HG02623 (cell line): ENCODE measurements around the gene BASP1.
"Not testable (repeated sequence)": the region's sequence is repeated elsewhere in the genome, so short reads cannot be mapped to it uniquely, and the experiment has no call there.

Experiments used
- ATAC-seq: cut with Tn5 transposase; IDR thresholded peaks from one replicate; pipeline ENCODE4 v1.9.1; 2021; ENCODE audit warnings: moderate library complexity; ENCODE audit not compliant: unreplicated experiment

BASP1 gene

DNA sequence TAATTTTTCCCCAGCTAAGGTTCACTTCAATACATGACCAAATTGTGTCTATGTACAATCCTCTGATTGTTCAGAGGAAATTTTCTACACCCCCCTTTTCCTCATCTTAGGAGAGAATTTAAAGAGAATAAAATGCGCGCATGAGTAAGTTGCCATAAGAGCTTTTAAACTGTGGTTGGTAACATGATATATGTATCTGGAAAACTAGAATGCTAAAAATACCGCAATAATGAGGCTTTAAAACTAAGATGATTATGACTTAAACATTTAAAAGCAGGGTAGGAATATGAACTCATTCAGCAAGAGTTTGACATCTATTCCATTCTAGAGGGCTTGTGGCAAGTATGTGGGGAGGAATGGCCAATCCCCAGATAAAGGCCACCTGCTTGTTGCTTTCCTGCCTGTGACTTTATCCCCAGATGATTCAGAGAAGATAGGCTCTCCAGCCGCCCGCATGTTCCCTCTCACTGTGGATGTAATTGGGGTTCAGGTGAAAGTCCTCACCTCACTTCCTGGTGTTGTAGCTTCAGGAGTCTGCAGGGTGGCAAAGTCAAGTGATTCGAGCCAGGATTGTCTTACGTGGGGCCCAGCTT lies 26.5 kb upstream of the BASP1 start:
- no peak for ATAC-seq

DNA sequence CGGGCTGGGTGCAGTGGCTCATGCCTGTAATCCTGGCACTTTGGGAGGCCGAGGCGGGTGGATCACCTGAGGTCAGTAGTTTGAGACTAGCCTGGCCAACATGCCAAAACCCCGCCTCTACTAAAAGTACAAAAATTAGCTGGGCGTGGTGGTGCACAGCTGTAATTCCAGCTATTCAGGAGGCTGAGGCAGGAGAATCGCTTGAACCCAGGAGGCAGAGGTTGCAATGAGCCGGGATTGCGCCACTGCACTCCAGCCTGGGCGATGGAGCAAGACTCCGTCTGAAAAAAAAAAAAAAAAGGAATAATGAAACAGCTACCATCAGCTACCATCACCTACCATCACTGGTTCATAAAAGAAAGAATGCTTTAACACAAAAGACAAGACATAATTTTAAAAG lies 25.9 kb upstream of the BASP1 start:
- not testable (repeated sequence) for ATAC-seq

DNA sequence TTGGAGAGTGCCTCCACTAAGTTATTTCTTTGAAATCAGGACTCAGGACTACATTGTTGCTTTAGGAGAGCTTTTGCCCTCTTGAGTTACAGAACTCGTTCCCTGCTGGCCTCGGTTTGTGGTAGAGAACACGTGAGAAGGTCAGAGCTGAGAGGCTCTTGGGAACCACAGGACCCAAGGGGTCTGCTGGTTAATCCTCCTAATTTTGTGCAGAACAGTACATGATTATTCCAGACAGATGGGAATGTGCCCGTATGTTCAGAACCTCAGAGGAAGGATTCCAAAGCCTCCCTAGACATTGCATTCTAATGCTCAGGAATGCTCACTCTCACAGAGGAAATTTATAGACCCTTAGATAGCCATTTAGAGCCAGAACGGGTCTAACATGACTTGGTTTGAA lies 25.2 kb upstream of the BASP1 start:
- no peak for ATAC-seq

DNA sequence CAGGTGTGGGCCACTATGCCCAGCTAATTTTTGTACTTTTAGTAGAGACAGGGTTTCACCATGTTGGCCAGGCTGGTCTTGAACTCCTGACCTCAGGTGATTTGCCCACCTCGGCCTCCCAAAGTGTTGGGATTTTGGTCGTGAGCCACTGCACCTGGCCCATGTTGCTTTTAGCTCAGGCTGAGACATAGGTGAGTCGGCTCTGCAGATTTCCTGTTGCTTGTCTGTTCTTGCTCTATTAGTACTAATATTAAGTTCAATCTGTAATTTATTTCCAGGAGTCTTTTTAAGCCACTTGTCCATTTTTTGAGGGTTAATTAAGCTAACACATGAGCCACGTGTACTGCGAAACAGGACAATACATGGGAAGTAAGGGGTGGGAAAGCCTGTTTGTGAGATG lies 21.4 kb upstream of the BASP1 start:
- no peak for ATAC-seq

DNA sequence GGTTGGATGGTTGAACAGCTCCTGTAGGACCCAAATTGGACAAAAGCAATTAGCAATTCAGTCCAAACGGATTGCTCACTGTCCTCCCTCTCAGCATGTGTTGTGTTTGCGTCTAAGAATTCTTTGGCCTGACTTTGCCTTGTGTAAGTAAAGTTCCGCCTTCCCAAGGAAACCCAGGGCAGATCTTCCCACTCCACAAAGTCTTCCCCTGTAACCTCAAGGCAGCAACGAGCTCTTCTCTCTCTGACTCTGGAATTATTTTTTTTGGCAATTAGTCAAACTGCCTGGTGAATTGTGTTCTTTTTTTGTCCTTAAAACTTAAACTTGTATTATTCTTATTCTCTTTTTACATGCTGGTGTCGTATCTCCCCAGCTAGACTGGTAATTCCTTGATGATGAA lies 20.7 kb upstream of the BASP1 start:
- no peak for ATAC-seq

DNA sequence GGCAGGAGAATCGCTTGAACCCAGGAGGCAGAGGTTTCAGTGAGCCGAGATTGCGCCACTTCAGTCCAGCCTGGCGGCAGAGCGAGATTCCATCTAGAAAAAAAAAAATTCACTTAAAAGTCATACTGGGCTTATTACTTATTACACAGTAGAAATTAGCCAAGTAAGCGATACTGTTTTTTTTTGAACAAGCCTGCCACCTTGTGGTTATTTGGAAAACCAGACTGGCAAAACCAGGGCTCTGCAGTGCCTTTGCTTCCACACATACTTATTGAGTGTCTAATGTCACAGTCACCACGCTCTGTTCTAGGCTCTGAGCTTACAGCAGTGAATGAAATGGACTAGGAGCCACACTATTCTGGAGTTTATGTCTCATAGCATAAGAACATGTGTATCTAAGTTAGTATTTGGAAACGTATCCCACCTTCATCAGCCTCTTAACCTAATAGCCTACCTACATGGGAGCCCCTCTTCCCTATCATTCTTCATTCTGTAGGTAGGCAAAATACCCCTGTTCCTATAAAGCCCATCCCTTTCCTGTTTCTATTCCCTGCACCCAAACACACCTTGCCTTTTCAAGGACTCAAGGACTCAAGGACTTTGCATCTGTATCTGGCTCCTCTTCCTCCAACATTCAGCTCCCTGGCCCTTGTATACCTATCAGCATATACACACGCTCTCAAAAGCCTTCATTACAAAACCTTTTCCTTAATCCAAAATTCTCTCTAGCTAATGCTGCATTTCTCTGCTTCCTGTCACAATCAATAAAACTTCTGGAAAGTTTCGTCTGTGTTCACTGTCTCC lies 13.9 kb upstream of the BASP1 start:
- peak; percentile 71 for ATAC-seq

DNA sequence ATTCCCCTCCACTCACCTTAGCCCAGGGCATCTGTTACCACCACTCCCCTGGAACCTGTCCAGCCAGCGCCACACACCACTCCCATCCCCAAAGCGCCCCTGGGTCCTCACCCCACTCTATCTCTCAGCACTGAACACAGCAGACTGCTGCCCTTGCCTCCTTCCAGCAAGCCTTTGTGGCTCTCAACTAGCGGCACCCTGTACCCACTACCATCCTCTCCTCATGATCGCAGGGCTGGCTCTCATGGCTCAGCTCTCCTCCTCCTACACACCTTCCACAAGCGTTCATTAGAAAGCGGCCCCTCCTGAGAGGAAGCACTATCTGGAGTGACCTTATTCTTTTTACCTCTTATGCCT lies 13.3 kb upstream of the BASP1 start:
- no peak for ATAC-seq

DNA sequence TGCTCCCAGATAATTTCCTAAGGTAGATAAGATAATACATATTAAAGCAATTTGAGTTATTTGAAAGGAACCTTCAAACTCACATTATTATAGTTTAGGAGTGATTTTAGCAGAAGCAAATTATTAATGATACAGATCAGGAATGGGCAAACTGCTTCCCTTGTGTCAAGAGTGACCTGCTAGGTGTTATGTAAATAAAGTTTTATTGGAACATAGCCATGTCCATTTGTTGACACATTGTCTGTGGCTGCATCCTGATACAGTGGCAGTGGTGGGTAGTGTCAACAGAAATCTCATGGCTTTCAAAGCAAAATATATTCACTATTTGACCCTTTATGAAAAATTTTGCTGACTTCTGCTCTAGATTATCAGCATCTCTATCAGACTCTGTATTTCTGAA lies 11.4 kb upstream of the BASP1 start:
- no peak for ATAC-seq

DNA sequence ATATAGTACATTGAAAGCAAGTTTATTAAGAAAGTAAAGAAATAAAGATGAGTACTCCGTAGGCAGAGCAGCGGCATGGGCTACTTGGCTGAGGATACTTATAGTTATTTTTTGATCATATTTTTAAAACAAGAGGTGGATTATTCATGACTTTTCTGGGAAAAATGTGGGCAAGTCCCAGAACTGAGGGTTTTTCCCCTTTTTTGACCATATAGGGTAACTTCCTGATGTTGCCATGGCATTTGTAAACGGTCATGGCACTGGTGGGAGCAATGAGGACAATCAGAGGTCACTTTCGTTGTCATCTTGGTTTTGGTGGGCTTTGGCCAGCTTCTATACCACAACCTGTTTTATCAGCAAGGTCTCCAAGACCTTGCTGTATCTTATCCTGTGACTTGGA lies 5.2 kb upstream of the BASP1 start:
- ATAC-seq: no peak

DNA sequence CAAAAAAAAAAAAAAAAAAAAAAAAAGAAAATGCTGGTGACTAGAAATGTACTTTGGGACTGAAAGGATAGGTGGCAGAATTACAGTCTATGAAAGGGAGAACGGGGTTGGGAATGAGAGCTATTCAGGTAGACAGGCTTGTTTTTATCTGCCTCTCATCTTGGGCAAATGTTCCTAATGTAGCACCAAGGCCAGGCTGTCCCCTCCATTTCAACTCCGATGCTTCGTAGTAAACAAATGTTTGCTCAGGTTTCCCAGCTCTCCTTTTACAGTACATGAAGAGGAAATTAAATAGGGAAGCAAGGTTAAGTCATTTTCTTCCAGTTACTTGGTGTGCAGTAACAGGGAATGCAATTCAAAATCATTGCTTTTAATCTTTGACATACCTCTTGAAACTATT lies 4.4 kb upstream of the BASP1 start:
- no peak for ATAC-seq

DNA sequence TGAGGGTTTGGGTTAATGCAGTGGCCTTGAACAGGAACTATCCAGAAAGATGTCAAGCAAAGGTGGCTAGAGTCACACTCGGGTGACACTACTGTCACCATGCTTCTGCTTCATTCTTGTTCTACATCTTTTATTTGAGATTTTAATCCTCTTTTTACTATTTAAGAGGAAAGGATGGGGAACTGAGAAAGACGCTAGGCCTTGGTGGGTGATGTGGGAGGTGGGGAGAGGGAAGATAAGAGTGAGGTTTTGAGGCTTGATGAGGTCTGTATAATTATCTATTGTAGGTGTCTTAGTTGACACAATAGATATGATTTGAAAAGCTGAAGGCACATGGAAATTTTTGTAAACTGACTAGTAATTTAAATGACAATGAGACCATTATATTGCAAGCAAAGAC lies 3.5 kb upstream of the BASP1 start:
- no peak for ATAC-seq

DNA sequence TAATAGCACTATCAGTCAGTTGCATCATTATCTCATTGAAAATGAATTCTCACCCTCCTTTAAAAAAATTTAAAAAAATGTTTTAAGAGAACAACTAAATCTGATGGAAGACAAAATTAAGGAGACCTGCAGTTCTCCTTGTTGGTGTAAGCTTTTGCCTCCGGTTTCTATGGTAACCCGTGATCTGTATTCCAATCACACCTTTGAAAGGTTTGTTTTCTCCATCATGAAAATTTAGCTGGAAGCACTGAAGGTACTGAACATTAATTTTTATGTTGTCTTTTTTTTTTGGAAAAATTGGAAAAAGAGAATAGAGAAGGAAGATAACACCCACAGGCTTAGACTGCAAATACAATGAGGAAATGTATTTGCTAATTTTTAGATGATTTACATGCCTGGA lies 2.5 kb upstream of the BASP1 start:
- ATAC-seq: no peak

DNA sequence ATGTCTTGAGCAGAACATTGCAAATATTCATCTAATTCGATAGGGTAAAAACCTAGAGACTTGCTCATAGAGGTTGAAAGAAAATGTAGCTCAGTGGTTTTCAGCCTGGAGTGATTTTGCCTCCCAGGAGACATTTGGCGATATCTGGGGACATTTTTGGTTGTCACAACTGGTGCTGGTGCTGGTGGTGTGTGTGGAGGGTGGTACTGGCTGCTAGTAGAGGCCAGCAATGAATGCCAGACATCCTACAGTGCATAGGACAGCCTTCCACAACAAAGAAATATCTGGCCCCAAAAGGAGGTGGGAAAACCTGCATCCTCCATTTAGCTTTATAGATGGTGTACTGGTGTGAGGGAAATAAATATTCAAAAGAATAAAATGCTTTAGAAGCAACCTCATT lies 2.1 kb upstream of the BASP1 start:
- ATAC-seq: no peak

DNA sequence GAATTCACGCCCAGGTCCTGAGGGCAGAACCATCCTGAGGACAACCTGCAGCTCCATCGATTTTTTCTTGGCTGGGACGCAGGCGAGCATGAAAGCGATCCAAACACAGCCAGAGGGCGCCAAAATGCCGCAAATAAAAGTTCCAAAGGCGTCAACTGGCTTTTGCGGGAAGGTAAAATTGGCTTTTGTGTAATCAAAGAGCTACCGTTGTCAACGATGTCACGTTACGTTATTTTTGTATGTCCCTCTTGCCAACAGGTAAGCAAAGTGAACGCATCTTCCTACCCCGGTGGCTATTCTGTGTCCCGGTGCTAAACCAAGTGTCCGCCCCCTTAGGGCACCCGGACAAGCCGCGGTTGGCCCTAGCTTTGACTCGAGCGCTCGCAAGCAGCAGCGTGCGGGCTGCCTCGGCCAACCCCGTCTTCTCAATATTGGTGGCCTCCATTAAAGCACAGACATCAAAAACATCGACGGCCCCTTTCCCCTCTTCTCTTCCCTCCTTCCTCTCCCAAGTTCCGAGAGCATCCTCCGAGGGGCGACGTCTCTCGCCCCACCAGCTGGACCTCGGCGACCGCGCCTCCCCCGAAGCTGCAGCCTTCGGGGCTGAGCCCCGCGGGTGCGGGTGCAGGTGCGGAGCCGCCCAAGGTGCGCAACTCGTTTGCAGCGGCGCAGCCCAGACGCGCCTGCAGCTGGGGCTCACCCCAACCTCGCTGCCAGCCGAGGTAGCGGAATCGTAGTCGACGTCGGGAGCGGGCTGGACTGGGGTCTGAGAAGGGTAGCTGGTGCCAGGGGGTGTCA lies 1.1 kb upstream of the BASP1 start:
- ATAC-seq: peak; percentile 31

DNA sequence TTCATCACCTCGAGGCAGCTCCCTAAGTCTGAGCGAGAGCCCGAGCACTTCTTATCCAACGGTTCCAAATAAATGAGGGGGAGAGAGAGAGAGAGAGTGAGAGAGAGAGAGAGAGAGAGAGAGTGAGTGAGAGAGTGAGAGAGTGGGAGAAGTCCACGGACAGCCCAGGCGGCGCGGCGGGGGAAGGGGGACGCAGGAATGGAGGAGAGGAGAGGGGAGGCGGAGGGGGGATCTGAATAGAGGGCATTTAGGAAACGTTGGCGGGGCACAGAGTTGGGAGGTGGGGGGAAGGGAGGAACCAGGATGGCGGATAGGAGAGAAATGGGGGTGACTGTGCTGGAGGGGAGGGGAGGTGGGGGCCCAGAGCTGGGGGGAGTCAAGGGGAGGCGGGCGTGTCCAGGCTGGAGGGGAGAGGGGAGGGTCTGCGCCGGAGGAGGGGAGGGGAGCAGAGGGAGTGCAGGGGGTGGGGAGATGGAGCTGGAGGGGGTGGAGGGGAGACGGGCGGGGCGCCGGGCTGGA lies 398 bp upstream of the BASP1 start:
- no peak for ATAC-seq

DNA sequence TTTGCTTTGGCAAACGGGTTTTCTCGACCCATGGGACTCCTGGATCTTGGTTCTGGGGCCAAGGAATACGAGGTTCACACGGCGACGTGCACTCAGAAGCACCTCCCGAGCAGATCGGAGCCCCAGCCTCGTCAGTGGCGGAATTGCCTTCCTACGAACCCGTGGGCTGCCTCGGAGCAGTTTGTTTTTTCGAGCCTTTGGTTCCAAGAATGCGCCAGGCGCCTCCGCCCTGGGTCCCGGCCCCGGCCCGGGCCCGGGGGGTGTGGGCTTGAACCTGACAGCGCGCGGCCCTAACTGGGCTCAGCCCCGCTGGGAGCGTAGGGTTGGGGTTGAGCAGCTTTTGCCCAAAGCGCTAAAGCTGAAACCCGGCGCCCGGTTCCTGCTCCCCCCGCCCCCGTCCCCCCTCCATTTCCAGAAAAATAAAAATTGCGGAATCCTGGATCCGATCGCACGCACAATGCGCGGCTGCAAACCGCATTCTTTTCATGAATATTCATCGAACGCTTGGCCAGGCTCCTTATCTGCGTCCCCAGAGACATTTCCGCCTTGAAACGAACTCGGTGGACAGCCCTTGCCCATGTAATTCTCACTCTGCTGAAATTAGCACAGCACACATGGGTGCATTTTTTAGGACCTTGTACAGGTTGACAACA lies 1.0 kb downstream of the BASP1 start:
- peak; percentile 19 for ATAC-seq

DNA sequence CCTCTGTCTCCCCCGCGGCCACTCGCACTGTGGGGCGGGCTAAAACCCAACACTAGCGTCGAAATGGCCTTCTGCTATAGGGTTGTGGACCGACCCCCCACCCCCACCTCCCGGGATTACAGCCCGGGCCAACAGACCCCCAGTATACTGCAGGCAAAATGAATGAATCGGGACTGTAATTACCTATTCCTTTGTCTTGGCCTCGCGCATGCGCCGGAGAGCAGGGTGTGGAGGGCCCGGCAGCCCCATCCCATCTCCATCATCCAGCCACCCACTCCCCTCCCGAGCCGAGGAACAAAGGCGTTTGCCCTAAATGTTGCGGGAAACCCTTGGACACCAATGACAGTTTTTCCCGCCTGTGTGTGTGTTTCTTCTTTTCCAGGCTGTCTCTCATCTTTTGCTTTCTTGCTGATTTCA lies 1.6 kb downstream of the BASP1 start:
- peak; percentile 5 for ATAC-seq

DNA sequence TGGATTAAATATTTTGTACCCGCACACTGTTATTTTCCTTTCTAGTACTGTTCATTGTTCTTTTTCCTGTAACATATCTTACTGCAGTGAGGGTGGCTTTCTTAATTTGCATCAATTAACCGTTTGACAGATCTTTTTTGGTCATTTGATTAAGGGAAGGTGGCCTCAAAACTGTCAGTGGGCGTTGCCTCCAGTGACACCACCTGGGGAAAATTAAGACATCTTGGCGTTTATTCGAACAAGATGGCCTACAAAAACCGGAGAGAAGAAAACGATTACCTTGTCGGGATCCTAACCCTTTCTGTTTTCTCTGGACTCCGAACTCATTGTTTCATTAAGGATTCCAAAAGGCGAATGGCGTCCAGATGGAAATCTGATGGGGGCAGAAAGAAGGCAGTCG lies 2.0 kb downstream of the BASP1 start:
- ATAC-seq: no peak

DNA sequence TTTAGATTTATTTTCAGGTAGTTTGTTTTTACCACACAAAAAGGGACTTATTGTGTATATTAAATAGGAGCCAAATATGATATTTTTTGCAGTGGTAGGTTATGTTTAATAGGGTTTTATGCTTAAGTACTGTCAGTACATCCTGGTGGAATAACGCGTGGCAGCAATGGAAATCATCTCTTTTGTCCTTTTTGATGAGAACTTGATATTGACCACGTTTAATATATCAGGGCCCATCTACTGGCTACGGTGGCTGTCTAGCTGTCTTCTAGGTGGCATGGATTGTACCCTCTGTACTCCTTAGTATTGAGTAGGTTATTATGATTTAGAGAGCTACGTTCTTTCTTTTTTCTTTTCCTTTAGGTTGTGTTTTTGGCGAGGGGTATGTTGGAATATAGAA lies 2.6 kb downstream of the BASP1 start:
- ATAC-seq: no peak

DNA sequence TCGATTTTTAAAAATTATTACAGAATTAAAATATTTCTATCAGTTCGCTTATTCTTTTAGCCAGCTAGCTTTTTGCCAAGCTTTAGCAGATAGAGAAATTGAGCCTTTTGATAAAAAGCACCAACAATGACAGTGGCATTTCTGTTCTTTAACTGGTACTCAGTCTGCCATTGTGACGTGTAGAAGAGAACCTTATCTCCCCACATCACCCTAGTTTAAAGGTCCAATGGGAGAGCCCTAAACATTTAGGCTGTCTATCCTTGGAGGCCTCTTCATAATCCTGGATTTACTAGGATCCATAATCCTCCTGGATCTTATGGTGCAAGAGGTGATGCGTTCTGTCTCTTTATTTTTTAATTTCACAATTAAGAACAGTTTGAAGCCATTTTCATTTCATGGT lies 3.0 kb downstream of the BASP1 start:
- no peak for ATAC-seq

DNA sequence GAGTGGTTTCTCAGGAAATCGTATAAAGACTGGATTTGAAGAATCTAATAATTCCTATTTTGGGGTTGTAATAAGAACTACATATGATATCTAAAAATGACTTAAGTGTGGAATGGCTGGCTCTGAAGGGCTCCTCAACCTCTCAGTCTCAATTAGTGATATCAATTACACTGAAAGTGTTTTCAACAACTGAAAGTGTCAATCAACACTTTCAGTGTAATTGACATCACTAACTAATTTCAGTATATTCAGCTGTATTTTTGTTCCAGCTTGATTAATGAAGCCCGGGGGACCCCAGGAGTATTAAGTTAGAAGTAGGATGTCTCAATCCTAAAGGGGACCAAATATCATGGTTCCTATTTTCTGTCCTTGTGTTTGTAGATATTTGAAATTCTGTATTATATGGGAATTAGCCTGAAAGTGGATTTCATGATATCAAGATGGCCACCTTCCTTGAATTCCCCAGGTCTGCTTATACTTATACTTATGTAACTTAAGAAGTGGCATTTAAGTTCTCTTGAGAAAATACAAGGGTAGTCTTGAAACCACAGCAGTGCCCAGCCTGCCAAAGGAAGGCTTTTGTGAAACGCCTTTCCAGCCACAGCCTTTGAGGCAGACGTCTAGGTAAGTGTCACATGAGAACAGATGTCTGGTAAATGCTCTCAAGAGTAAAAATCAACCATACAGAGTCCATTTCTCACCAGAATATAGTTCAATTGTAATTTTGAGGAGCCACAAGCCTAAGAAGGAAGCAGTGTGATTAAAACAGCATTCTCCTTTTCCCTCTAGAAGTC lies 4.6 kb downstream of the BASP1 start:
- no peak for ATAC-seq
